ENCODE data around the gene ITGB1BP1.

- TF ChIP-seq CTCF (IDR thresholded peaks at IDR 0.05) (no peak), POLR2A (IDR thresholded peaks at IDR 0.05) (no peak)
Observed at GRCh38 chr2:9365498-9366019, 57.8 kb downstream of the ITGB1BP1 start.

Measured in Peyer's patch (tissue), 4 donors.